HepG2 (cell line): Measurements from ENCODE around the gene LMAN2. TPM values are rescaled to one million over a fixed set of nuclear protein-coding genes. Genes with fewer than 3 reads are reported as not detected.

Source experiments
- DPF2 ChIP-seq: sonication (generic); formaldehyde crosslinking; IDR thresholded peaks from 2 replicates; pipeline ENCODE4 v1.4.0; 2020; ENCODE audit warnings: mild to moderate bottlenecking, low read depth, missing genetic modification reagents, borderline replicate concordance
- DR1 ChIP-seq: sonication (generic); formaldehyde crosslinking; IDR thresholded peaks from 2 replicates; pipeline ENCODE4 v1.8.0; 2021; ENCODE audit warnings: mild to moderate bottlenecking, missing genetic modification reagents, inconsistent platforms
- ELF4 ChIP-seq: sonication (generic); formaldehyde crosslinking; IDR thresholded peaks from 2 replicates; pipeline ENCODE4 v1.5.0; 2020; ENCODE audit warnings: missing genetic modification reagents, mild to moderate bottlenecking, moderate library complexity, borderline replicate concordance
- FOXK2 ChIP-seq: fragments of 450-650 bp; IDR thresholded peaks from 2 replicates; pipeline ENCODE4 v1.6.1; 2016
- HCFC1 ChIP-seq: fragments of 150-350 bp; IDR thresholded peaks from 2 replicates; pipeline ENCODE4 v1.6.1; 2014; ENCODE audit warnings: low read depth, low read length
- MAF1 ChIP-seq: sonication (generic); formaldehyde crosslinking; IDR thresholded peaks from 2 replicates; pipeline ENCODE4 v1.5.0; 2020; ENCODE audit warnings: missing genetic modification reagents, borderline replicate concordance
- MED1 ChIP-seq: sonication (generic); formaldehyde crosslinking; IDR thresholded peaks from 2 replicates; pipeline ENCODE4 v1.4.0; 2020; ENCODE audit warnings: missing genetic modification reagents
- MYNN ChIP-seq: sonication (generic); formaldehyde crosslinking; IDR thresholded peaks from 2 replicates; pipeline ENCODE4 v1.4.0; 2020; ENCODE audit warnings: mild to moderate bottlenecking, low read depth, missing genetic modification reagents
- PHF5A ChIP-seq: IDR thresholded peaks from one replicate; pipeline ENCODE4 v1.6.1; 2018; ENCODE audit warnings: low read depth, missing genetic modification reagents; ENCODE audit not compliant: unreplicated experiment
- POLR2AphosphoS5 ChIP-seq: IDR thresholded peaks from 2 replicates; pipeline ENCODE4 v1.6.1; 2012; ENCODE audit warnings: low read depth, low read length
- SAP130 ChIP-seq: IDR thresholded peaks from 2 replicates; pipeline ENCODE4 v1.6.1; 2016; ENCODE audit warnings: low read depth
- ZBTB1 ChIP-seq: sonication (generic); formaldehyde crosslinking; IDR thresholded peaks from 2 replicates; pipeline ENCODE4 v1.4.0; 2020; ENCODE audit warnings: missing genetic modification reagents, borderline replicate concordance
- ZFY ChIP-seq: sonication (generic); formaldehyde crosslinking; IDR thresholded peaks from 2 replicates; pipeline ENCODE4 v1.4.0; 2020; ENCODE audit warnings: missing genetic modification reagents
- ZMYM3 ChIP-seq: sonication (generic); formaldehyde crosslinking; IDR thresholded peaks from 2 replicates; pipeline ENCODE4 v1.5.1; 2020; ENCODE audit warnings: mild to moderate bottlenecking, missing genetic modification reagents
- ZMYM4 ChIP-seq: sonication (generic); formaldehyde crosslinking; IDR thresholded peaks from 2 replicates; pipeline ENCODE4 v1.8.1; 2023; ENCODE audit warnings: mild to moderate bottlenecking, missing genetic modification reagents
- ZNF24 ChIP-seq: fragments of 450-650 bp; IDR thresholded peaks from 2 replicates; pipeline ENCODE4 v1.6.1; 2017; ENCODE audit warnings: antibody characterized with exemption, mild to moderate bottlenecking
- ZNF260 ChIP-seq: sonication (generic); formaldehyde crosslinking; IDR thresholded peaks from 2 replicates; pipeline ENCODE4 v1.4.0; 2020; ENCODE audit warnings: missing genetic modification reagents, low read depth, mild to moderate bottlenecking, borderline replicate concordance
- ZNF615 ChIP-seq: sonication (generic); formaldehyde crosslinking; IDR thresholded peaks from 2 replicates; pipeline ENCODE4 v1.5.0; 2020; ENCODE audit warnings: mild to moderate bottlenecking, missing genetic modification reagents, borderline replicate concordance
- ZNF629 ChIP-seq: sonication (generic); formaldehyde crosslinking; conservative IDR thresholded peaks from 2 replicates; pipeline ENCODE4 v1.5.0; 2020; ENCODE audit warnings: missing genetic modification reagents
- ZNF761 ChIP-seq: sonication (generic); formaldehyde crosslinking; conservative IDR thresholded peaks from 2 replicates; pipeline ENCODE4 v1.4.0; 2020; ENCODE audit warnings: mild to moderate bottlenecking, missing genetic modification reagents
- ZSCAN31 ChIP-seq: sonication (generic); formaldehyde crosslinking; IDR thresholded peaks from 2 replicates; pipeline ENCODE4 v1.5.0; 2020; ENCODE audit warnings: low read depth, mild to moderate bottlenecking, missing genetic modification reagents
- ZSCAN5A ChIP-seq: sonication (generic); formaldehyde crosslinking; IDR thresholded peaks from 2 replicates; pipeline ENCODE4 v1.8.0; 2022; ENCODE audit warnings: mild to moderate bottlenecking, missing genetic modification reagents, borderline replicate concordance
- polyA plus RNA-seq, 8 experiments: library from polyadenylated mRNA; depleted of rRNA in 3 of 8; stranded (reverse) in 7 of 8; unstranded in 1 of 8; fragments of >200 nt; fragmentation: Illumina TruSeq in 4 of 8; extraction: Trizol in 4 of 8; gene quantifications; 2 replicates each; pipeline versions ENCODE4 v1.2.1 to v1.2.3, GENCODE V29; 2011 to 2016; ENCODE audit warnings: low read depth in 4 of 8, missing spikeins in 1 of 8, mixed read lengths in 1 of 8; ENCODE audit not compliant: insufficient read depth in 1 of 8
- total RNA-seq, 5 experiments: library from RNA; depleted of rRNA; stranded (reverse); fragments of >200 nt; fragmentation: Illumina TruSeq; extraction: Trizol; gene quantifications; 2 replicates each; pipeline ENCODE4 v1.2.3, GENCODE V29; 2016; ENCODE audit warnings: low read depth in 1 of 5
- TF ChIP-seq, protein P1 (sequence below): IDR thresholded peaks from 2 replicates; pipeline ENCODE4 v1.6.1; 2012; ENCODE audit warnings: inconsistent platforms
- TF ChIP-seq, protein P2 (sequence below): IDR thresholded peaks from 2 replicates; pipeline ENCODE4 v1.6.1; 2016; ENCODE audit warnings: low read depth, borderline replicate concordance
- TF ChIP-seq, protein P3 (sequence below): sonication (generic); formaldehyde crosslinking; IDR thresholded peaks from 2 replicates; pipeline ENCODE4 v1.4.0; 2020; ENCODE audit warnings: missing genetic modification reagents

Gene LMAN2
- total and polyA plus RNA-seq, 2 of the 13 experiments (the other 11 are each of a cell fraction or from before 2014, with no cell fraction given), result 191 to 197 TPM

- no peak for TF ChIP-seq MAF1 (CRISPR knock-in tag)
- TF ChIP-seq ZNF615, result no peak
- TF ChIP-seq MYNN (CRISPR knock-in tag), result no peak
- 0 out of 2 replicates have a peak, but pooled peaks have one; percentile 6 for TF ChIP-seq ZNF629 (CRISPR knock-in tag)
- no peak for TF ChIP-seq ZNF24
- peak; percentile 29 for TF ChIP-seq PHF5A (CRISPR knock-in tag)
- TF ChIP-seq ZSCAN5A, result no peak
- TF ChIP-seq, protein P1, sequence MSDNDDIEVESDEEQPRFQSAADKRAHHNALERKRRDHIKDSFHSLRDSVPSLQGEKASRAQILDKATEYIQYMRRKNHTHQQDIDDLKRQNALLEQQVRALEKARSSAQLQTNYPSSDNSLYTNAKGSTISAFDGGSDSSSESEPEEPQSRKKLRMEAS, result peak; percentile 94
- peak; percentile 86 for TF ChIP-seq SAP130 (CRISPR knock-in tag)
- peak; percentile 74 for TF ChIP-seq MED1 (CRISPR knock-in tag)
- no peak for TF ChIP-seq ZMYM3 (CRISPR knock-in tag)
- no peak for TF ChIP-seq ZNF260 (CRISPR knock-in tag)
- TF ChIP-seq ZSCAN31 (CRISPR knock-in tag), result no peak
- TF ChIP-seq, protein P2, sequence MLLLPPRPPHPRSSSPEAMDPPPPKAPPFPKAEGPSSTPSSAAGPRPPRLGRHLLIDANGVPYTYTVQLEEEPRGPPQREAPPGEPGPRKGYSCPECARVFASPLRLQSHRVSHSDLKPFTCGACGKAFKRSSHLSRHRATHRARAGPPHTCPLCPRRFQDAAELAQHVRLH (CRISPR knock-in tag), result peak; percentile 73; the same call in 1 of the 2 replicates
- no peak for TF ChIP-seq FOXK2
- no peak for TF ChIP-seq ZBTB1 (CRISPR knock-in tag)
- TF ChIP-seq ZFY (CRISPR knock-in tag), result no peak
- TF ChIP-seq DR1 (CRISPR knock-in tag), result no peak
- no peak for TF ChIP-seq ELF4 (CRISPR knock-in tag)
- peak; percentile 60 for TF ChIP-seq ZMYM4 (CRISPR knock-in tag)
- no peak for TF ChIP-seq DPF2
- no peak for TF ChIP-seq ZNF761 (CRISPR knock-in tag)
- peak; percentile 10 for TF ChIP-seq POLR2AphosphoS5
- TF ChIP-seq HCFC1, result no peak
- TF ChIP-seq, protein P3, sequence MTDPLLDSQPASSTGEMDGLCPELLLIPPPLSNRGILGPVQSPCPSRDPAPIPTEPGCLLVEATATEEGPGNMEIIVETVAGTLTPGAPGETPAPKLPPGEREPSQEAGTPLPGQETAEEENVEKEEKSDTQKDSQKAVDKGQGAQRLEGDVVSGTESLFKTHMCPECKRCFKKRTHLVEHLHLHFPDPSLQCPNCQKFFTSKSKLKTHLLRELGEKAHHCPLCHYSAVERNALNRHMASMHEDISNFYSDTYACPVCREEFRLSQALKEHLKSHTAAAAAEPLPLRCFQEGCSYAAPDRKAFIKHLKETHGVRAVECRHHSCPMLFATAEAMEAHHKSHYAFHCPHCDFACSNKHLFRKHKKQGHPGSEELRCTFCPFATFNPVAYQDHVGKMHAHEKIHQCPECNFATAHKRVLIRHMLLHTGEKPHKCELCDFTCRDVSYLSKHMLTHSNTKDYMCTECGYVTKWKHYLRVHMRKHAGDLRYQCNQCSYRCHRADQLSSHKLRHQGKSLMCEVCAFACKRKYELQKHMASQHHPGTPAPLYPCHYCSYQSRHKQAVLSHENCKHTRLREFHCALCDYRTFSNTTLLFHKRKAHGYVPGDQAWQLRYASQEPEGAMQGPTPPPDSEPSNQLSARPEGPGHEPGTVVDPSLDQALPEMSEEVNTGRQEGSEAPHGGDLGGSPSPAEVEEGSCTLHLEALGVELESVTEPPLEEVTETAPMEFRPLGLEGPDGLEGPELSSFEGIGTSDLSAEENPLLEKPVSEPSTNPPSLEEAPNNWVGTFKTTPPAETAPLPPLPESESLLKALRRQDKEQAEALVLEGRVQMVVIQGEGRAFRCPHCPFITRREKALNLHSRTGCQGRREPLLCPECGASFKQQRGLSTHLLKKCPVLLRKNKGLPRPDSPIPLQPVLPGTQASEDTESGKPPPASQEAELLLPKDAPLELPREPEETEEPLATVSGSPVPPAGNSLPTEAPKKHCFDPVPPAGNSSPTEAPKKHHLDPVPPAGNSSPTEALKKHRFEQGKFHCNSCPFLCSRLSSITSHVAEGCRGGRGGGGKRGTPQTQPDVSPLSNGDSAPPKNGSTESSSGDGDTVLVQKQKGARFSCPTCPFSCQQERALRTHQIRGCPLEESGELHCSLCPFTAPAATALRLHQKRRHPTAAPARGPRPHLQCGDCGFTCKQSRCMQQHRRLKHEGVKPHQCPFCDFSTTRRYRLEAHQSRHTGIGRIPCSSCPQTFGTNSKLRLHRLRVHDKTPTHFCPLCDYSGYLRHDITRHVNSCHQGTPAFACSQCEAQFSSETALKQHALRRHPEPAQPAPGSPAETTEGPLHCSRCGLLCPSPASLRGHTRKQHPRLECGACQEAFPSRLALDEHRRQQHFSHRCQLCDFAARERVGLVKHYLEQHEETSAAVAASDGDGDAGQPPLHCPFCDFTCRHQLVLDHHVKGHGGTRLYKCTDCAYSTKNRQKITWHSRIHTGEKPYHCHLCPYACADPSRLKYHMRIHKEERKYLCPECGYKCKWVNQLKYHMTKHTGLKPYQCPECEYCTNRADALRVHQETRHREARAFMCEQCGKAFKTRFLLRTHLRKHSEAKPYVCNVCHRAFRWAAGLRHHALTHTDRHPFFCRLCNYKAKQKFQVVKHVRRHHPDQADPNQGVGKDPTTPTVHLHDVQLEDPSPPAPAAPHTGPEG, result no peak
Observed at GRCh38 chr5:177370488-177371119, 19.1 kb upstream of the LMAN2 start (continued).
